GM23248 (cell line): ENCODE results near the gene TMBIM4.

Source experiments
- EZH2 ChIP-seq: fragments of 200-600 bp; sonication (generic); IDR thresholded peaks from 2 replicates; pipeline ENCODE4 v1.6.1; 2018; ENCODE audit warnings: antibody characterized with exemption, mild to moderate bottlenecking; ENCODE audit not compliant: insufficient read depth, poor library complexity, severe bottlenecking
- EZH2phosphoT487 ChIP-seq: fragments of 200-600 bp; sonication (generic); IDR thresholded peaks from 2 replicates; pipeline ENCODE4 v1.6.1; 2018; ENCODE audit warnings: antibody characterized with exemption, moderate library complexity, mild to moderate bottlenecking, low read depth; ENCODE audit not compliant: insufficient read depth

DNA sequence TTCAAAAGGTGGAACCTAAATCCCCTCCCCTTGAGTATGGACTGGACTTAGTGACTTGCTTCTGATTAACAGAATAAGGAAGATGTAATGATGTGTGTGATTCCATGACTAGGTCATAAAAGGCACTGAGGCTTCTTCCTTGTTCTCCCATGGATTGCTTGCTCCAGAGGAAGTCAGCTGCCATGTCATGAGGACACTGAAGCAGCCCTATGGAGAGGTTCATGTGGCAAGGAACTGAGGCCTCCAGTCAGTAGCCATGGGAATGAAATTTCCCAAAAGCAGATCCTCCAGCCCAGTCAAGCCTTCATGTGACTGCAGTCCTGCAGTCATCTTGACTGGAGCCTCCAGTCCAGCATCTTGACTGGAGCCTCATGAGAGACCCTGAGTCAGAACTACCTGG is 10.7 kb downstream of the TMBIM4 start:
- TF ChIP-seq EZH2 (no peak), EZH2phosphoT487 (no peak)
